Heart right ventricle (tissue), 16 donors: ENCODE measurements around the gene CAPN8. TPM values are rescaled to one million over a fixed set of nuclear protein-coding genes. Genes with fewer than 3 reads are reported as not detected.
A peak's percentile ranks its signal among the peaks of the same experiment; 100 is the strongest.

Source experiments
- ATAC-seq, 8 donors: fragments of 200-7000 bp; cut with Tn5 transposase; one replicate each; pipeline ENCODE4 v1.9.1; 2020; ENCODE audit warnings: mild to moderate bottlenecking in 8 of 8, moderate library complexity in 8 of 8, moderate number of reproducible peaks in 1 of 8
- DNase-seq, 2 donors: peaks; one replicate each; pipeline ENCODE4 v3.0.0-alpha.2; 2020
- H3K27ac ChIP-seq, 10 donors: fragments of 200-600 bp; sonication (generic) in 2 of 10; one replicate each; pipeline versions ENCODE4 v1.5.0 to v1.8.0; 2020 to 2022; ENCODE audit warnings: mild to moderate bottlenecking in 3 of 10
- H3K27me3 ChIP-seq, 7 donors: fragments of 200-600 bp; one replicate each; pipeline ENCODE4 v1.8.0; 2021 to 2022; ENCODE audit warnings: mild to moderate bottlenecking in 2 of 7
- H3K36me3 ChIP-seq, 9 donors: fragments of 200-600 bp; sonication (generic) in 1 of 9; one replicate each; pipeline versions ENCODE4 v1.5.0 to v1.8.0; 2020 to 2022; ENCODE audit warnings: mild to moderate bottlenecking in 2 of 9
- H3K4me1 ChIP-seq, 9 donors: fragments of 200-600 bp; sonication (generic) in 1 of 9; one replicate each; pipeline versions ENCODE4 v1.5.0 to v1.8.0; 2020 to 2022; ENCODE audit warnings: mild to moderate bottlenecking in 4 of 9
- H3K4me3 ChIP-seq, 10 donors: fragments of 200-600 bp; sonication (generic) in 2 of 10; one replicate each; pipeline versions ENCODE4 v1.5.0 to v1.8.0; 2020 to 2022; ENCODE audit warnings: mild to moderate bottlenecking in 7 of 10, moderate library complexity in 2 of 10
- H3K9me3 ChIP-seq, 11 donors: fragments of 200-600 bp in 10 of 11; sonication (generic) in 2 of 11; one replicate each; pipeline versions ENCODE4 v1.5.0 to v1.8.0; 2013 to 2022; ENCODE audit warnings: mild to moderate bottlenecking in 2 of 11, control low read depth in 1 of 11, moderate library complexity in 1 of 11
- whole genome bisulfite sequencing, 2 donors: extraction: QIAGEN DNeasy Blood & Tissue Kit; methylation state at CpG; one replicate each; pipeline ENCODE4 v1.1.7; 2013; ENCODE audit warnings: inconsistent platforms in 1 of 2; 5-methylcytosine and 5-hydroxymethylcytosine counted together
- intact Hi-C, 10 donors: fragments of 100-400 bp; cut with DNase I; formaldehyde crosslinking; loops; one replicate each; pipeline versions ENCODE4 v1.11.1 to v1.14.2; 2022
- polyA plus RNA-seq, 2 donors: library from polyadenylated mRNA; stranded (reverse); fragments of 200-250 nt; gene quantifications; one replicate each; pipeline ENCODE4 v1.2.3, GENCODE V29; 2013
- total RNA-seq, 10 donors: library from RNA; stranded (reverse); fragmentation: NEBNext Ultra II Directional in 3 of 10; extraction: Animal tissue kit (Norgen Biotek cat#: 25700) in 3 of 10; gene quantifications; one replicate each; pipeline versions ENCODE4 v1.2.1 to v1.2.4, GENCODE V29; 2021 to 2023
- TF ChIP-seq, protein P1 (sequence below), 9 donors: fragments of 200-600 bp; sonication (generic) in 2 of 9; IDR thresholded peaks; one replicate each; pipeline versions ENCODE4 v1.5.0 to v1.8.0; 2021 to 2022; ENCODE audit warnings: antibody characterized with exemption in 9 of 9, mild to moderate bottlenecking in 5 of 9, moderate library complexity in 1 of 9
- donor health status: Arrhythmogenic right ventricular cardiomyopathy.
- donor health status: ischemic (EF 13 %, LVEDD 7.1; RV severe dilation, severe dysfunction).
- donor health status: healthy with polysubstance abuse.
- donor health status: DM: no; HTN: yes; CAD: no.
- donor health status: DM: no; HTN: no; CAD: no.
- donor health status: ischemic (EF 25% LVEDD 6.9; RV normal size, moderate dysfunction).
- donor health status: ischemic (EF 25% LVEDD 5.7; RV mildly dilated, moderate dysfunction).
- donor health status: healthy.
- donor health status: DM: yes; HTN: yes; CAD: no.
- donor health status: Ischemic cardiomyopathy.
- donor health status: ischemic (EF 35%, LVEDD 5.7; RV mildly dilated, moderate dysfunction).
- donor health status: nonischemic (EF 11% LVEDD 7.7; RV severe dilation, severe dysfunction).
- donor health status: DM: yes; HTN: yes; CAD: no.
- donor health status: PGD.
- donor health status: ischemic (EF 29% LVEDD 5.4; RV normal size, mild dysfunction).
- donor health status: nonischemic (EF 23%, LVEDD 6.1; RV moderate dilation, normal function).

Gene CAPN8
- total and polyA plus RNA-seq, 12 donors = 0.10 TPM; not detected in 11

DNA sequence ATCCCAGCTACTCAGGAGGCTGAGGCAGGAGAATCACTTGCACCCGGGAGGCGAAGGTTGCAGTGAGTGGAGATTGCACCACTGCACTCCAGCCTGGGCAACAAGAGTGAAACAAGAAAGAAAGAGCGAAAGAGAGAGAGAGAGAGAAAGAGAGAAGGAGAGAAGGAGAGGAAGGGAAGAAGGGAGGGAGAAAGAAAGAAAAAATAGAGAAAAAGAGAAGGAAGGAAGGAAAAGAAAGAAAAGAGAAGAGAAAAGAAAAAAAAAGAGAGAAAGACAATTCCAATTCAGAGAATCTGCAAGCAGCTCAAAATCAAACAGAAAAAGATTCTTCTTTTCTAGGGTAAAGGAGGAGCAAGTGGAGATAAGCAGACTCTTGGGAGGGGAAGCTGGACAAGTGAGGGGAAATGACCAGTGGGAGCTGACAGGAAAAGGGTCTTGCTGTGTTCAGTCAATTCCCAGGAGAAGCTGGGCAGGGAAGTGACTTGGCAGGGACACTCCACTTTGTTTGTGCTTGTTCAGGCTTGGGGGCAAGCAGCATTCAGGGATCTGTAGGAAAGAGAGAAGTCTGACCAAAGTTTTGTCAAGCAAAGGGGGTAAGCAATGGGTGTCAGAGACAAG lies 43.3 kb upstream of the CAPN8 start:
- Histone ChIP-seq H3K27me3 (no peaks in the 10 kb centered on the region), H3K27ac (peak overlapping the region in 9 of 10 donors; percentile 13 to 99 (median 79)), H3K9me3 (no peaks in the 10 kb centered on the region), H3K36me3 (no peaks in the 10 kb centered on the region), H3K4me1 (peaks cover 20 to 80% (median 75%) of the 10 kb centered on the region in 9 donors), H3K4me3 (peak overlapping the region in 1 of 10 donors; percentile 7)
- TF ChIP-seq, protein P1, sequence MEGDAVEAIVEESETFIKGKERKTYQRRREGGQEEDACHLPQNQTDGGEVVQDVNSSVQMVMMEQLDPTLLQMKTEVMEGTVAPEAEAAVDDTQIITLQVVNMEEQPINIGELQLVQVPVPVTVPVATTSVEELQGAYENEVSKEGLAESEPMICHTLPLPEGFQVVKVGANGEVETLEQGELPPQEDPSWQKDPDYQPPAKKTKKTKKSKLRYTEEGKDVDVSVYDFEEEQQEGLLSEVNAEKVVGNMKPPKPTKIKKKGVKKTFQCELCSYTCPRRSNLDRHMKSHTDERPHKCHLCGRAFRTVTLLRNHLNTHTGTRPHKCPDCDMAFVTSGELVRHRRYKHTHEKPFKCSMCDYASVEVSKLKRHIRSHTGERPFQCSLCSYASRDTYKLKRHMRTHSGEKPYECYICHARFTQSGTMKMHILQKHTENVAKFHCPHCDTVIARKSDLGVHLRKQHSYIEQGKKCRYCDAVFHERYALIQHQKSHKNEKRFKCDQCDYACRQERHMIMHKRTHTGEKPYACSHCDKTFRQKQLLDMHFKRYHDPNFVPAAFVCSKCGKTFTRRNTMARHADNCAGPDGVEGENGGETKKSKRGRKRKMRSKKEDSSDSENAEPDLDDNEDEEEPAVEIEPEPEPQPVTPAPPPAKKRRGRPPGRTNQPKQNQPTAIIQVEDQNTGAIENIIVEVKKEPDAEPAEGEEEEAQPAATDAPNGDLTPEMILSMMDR (IDR thresholded peaks at IDR 0.05) = no peak
- intact Hi-C loops = loop anchor here in 5 of 10 donors (5.0 to 10.0 kb wide), 4 partner anchors 39 to 626 kb away; partner anchors contain the start of genes TP53BP2 (in 2 of the 5) and NVL (in 1 of the 5)
- ATAC-seq = no peak
- 70 to 80% methylated on average over 3 of the region's 3 CpGs for WGBS, 2 donors
- no peak for DNase-seq

DNA sequence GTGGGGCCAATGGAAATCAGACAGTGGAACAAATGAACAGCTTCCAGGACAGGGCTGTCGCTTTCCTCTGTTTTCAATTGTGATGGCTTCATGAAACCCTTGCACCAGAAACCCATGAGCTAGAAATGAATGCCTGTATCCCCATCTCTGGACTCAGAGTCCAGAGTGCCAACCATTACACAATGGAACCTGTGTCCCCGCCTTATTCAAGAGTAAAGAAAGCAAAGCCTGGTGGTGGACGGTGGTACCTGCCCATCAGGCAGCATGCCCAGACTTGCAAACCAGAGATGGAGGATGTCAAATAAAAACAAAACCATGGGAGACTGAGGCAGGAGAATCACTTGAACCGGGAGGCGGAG lies 42.5 kb upstream of the CAPN8 start:
- peak overlapping the region in 9 of 10 donors; percentile 67 to 99 (median 79) for H3K27ac ChIP-seq
- H3K4me3 ChIP-seq = no peak overlapping the region
- DNase-seq (no peak), ATAC-seq (no peak)
- intact Hi-C loops = loop anchor here in 5 of 10 donors (5.0 to 10.0 kb wide), 4 partner anchors 39 to 627 kb away; partner anchors contain the start of genes TP53BP2 (in 2 of the 5) and NVL (in 1 of the 5)
- H3K9me3 ChIP-seq = no peaks in the 10 kb centered on the region
- H3K27me3 ChIP-seq = no peaks in the 10 kb centered on the region
- WGBS, 2 donors = 57 to 60% methylated on average over 5 of the region's 5 CpGs
- no peaks in the 10 kb centered on the region for H3K36me3 ChIP-seq
- peaks cover 17 to 72% (median 67%) of the 10 kb centered on the region in 9 donors for H3K4me1 ChIP-seq
- TF ChIP-seq, protein P1 (IDR thresholded peaks at IDR 0.05) = peak in 2 of 9 donors; percentile 12 to 23

DNA sequence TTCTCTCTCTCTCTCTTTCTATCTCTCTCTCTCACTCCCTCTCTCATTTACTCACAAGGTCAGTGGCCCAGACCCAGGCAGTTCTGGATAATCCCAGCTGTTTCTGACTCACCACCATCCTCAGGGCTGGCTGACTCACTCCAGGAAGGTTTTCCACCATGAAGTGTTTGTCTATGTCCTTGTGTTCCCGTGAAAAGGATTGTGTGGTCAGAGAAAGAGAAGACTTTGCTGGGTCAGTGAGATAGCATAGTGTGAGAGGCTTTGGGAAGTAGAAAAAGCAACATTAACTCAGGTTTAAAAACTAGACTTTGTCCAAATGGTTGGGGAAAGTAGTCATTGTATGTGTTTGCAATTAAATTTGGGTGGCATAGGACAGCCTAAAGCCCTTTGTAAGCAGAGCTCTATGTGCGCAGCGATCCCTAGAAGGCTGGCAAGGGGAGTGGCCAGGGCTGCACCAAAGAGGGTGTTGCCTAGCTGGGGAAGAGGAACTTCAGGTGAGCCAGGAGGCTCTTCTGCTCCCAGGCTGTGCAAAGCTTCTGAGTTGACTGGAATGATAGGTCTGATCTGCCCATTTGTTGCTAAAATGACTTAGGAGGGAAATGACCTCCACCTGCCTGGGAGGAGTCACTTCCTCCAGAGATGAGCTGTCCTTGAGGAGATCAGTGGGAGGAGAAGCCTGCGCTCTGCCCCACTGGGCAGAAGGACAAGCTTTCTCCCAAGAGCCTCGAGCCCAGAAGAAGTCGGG lies 41.9 kb upstream of the CAPN8 start:
- ATAC-seq (peak; percentile 71 to 90 (median 80)), DNase-seq (peak; percentile 35 to 67)
- H3K27me3 ChIP-seq = no peaks in the 10 kb centered on the region
- H3K4me1 ChIP-seq = peaks cover 17 to 72% (median 67%) of the 10 kb centered on the region in 9 donors
- 48 to 50% methylated on average over 6 of the region's 6 CpGs for WGBS, 2 donors
- H3K9me3 ChIP-seq = no peaks in the 10 kb centered on the region
- H3K27ac ChIP-seq = peak overlapping the region; percentile 3 to 99 (median 78)
- intact Hi-C loops = loop anchor here in 5 of 10 donors (5.0 to 10.0 kb wide), 4 partner anchors 40 to 627 kb away; partner anchors contain the start of genes TP53BP2 (in 2 of the 5) and NVL (in 1 of the 5)
- TF ChIP-seq, protein P1 (IDR thresholded peaks at IDR 0.05) = no peak
- H3K36me3 ChIP-seq = no peaks in the 10 kb centered on the region
- H3K4me3 ChIP-seq = no peak overlapping the region
